Hepatocyte (in vitro differentiated cells): Measurements from ENCODE around the gene POLR2H.

Experiments used
- EZH2 ChIP-seq: fragments of 200-600 bp; sonication (generic); IDR thresholded peaks from 2 replicates; pipeline ENCODE4 v1.6.1; 2016; ENCODE audit warnings: antibody characterized with exemption, mild to moderate bottlenecking, borderline replicate concordance
- EZH2phosphoT487 ChIP-seq: fragments of 200-600 bp; sonication (generic); IDR thresholded peaks from one replicate; pipeline ENCODE4 v1.6.1; 2018; ENCODE audit warnings: antibody characterized with exemption, mild to moderate bottlenecking, low read depth, moderate library complexity; ENCODE audit not compliant: unreplicated experiment, severe bottlenecking
- TF ChIP-seq, protein P1 (sequence below): fragments of 200-600 bp; sonication (generic); IDR thresholded peaks from 2 replicates; pipeline ENCODE4 v1.5.1; 2016; ENCODE audit warnings: antibody characterized with exemption, mild to moderate bottlenecking; ENCODE audit not compliant: poor library complexity

DNA sequence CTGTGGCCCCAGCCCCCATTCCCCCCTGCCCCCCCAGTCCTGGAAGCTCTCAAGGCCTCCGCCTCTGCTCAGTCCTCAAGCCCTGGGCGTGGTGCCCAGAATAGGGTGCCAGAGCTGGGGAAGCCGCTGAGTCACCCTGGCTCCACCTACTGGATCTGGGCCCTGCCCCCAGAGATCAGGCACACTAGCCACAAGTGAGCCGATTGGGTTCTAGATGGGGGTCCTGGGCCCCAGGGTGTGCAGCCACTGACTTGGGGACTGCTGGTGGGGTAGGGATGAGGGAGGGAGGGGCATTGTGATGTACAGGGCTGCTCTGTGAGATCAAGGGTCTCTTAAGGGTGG is 41.4 kb upstream of the POLR2H start:
- TF ChIP-seq, protein P1, sequence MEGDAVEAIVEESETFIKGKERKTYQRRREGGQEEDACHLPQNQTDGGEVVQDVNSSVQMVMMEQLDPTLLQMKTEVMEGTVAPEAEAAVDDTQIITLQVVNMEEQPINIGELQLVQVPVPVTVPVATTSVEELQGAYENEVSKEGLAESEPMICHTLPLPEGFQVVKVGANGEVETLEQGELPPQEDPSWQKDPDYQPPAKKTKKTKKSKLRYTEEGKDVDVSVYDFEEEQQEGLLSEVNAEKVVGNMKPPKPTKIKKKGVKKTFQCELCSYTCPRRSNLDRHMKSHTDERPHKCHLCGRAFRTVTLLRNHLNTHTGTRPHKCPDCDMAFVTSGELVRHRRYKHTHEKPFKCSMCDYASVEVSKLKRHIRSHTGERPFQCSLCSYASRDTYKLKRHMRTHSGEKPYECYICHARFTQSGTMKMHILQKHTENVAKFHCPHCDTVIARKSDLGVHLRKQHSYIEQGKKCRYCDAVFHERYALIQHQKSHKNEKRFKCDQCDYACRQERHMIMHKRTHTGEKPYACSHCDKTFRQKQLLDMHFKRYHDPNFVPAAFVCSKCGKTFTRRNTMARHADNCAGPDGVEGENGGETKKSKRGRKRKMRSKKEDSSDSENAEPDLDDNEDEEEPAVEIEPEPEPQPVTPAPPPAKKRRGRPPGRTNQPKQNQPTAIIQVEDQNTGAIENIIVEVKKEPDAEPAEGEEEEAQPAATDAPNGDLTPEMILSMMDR, result no peak
- TF ChIP-seq EZH2phosphoT487, result no peak
- TF ChIP-seq EZH2, result no peak
